Right hindlimb (tissue), 1 donor: ENCODE data around the gene COL18A1.

Experiments
- DNase-seq: peaks from one replicate; pipeline ENCODE4 v3.0.0-alpha.2; 2018

Gene COL18A1

DNA sequence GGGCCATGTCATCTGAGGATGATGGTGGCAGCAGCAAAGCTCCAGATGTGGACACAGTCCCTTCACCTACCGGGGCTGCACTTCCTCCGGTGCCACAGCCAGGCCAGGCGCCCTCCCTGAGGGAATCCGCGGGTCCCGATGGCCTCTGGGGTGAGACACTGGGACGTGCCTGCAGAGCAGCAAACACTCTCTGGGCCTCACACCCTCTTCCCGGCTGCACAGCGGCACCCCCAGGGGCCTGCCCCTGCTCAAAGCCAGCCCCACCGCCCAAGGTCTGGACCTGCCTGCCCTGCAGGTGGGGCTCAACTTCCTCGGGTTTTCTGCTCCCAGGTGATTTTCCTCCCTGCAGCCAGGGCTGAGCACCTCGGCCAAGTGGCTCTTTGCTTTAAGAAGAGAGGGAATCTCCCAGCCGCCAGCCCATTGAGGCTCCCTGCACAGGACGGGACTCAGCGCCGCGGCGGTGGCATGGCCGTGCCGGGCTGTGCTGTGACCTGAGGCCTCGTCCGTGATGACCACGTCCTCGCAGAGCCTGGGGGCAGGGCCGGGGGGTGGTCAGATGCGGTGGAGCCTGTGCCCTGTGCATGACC is 21.3 kb upstream of the COL18A1 start:
- DNase-seq: peak; percentile 12

DNA sequence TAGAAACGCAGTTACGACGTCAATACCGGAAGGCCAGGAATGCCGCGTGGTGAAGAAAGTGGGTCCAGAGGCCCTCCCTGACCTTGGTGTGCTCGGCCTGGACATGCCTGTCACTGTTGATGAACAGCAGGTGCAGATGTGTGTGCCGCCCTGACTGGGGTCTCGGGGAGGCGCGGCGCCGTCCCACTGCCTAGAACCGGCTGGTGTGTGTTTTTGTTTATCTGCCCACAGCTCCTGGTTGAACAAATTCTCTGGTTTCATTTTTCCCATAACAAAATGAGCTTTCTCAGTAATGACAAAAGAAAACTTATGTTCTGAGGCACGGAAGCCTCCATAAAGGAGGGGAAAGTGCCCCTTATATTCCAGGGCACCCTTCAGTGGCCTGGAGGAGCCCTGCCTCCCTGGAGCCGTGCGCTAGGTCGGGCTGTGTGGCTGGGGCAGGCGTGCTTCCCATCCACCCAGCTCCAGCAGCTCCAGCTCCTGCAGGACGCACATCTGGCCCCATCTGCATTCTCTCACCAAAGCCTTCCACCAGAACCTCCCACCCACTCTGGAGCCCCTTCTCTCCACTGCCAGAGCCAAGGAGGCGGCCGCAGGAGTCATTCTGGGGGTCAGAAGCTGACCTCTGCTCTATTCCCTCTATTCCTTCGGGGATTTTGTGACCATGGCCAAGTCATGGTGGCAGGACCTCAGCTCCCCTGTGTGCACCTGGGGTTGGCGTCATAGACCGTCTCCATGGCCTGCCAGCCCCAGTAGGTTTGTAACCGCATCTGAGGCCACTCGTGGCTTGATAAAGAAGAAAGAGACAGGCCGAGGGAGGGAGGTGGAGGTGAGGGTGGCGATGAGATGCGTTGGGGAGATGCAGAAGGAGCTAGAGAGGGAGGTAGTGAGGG is 20.1 kb upstream of the COL18A1 start:
- DNase-seq: peak; percentile 30

DNA sequence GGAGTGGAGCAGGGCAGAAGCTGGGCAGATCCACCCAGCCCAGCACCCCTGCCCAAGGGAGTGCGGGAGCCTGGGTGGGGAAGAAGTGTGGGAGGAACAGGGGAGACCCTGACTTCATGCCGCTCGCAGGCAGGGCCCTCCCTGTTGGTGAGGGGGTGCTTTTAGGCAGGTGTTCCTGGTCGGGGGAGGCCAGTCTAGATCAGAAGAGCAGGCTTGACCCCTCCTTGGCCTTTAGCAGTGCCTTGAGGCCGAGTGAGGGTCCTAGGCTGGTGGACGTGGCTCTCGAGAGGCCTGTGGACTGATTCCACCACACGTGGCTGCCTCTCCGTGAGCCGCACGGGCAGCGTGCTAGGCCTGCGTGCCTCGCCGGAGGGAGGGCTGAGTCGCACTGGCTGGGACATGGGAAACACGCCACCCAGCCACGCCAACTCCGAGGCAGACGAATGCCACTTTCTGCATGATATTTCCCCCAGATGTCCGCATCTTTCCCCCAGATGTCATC is 19.4 kb upstream of the COL18A1 start:
- DNase-seq: peak; percentile 14

DNA sequence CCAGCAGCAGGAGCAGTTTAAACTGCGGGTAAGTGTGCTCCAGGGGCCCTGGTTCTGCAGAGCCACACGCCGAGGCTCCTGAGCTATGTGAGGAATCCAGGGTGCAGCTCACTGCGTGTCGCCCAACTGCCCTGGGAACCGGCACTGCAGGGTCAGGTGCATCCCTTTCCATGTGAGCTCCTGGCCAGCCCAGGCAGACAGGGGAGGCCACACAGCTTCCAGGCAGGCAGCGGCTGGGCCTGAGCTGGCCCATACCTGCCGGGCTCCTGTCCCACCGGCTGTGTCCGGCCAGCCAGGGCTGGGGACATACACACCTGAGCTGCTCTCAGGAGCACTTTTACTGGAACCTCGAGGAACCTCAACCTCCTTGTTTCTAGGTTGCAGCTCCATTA is 18.6 kb upstream of the COL18A1 start:
- no peak for DNase-seq

DNA sequence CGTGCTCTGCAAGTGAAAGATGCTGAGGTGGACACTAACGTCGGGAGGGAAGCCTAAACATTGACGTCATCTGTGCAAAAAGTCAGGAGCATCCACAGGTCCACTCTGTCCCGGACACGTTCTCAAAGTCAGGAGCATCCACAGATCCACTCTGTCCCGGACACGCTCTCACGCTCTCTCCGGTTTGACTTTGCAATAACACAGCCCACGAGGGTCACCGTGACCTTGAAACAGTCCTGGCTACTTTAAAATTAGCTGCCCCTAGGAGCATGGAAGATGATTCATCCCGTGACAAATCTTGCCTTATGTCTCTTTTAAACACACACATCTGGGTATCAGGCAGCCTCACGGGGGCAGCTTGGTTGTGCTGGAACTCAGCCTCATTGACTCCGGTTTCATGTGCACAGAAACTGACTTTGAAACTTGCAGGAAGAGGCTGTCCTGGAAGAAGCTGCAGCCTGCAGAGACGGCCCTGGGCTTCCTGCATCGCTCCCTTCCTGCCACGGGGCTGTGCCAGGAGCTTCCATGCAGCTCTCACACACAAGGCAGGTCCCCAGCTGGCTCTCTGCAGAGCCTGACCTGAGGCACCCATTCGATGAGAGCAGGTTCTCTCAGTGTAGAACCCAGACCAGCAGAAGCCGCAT is 18.1 kb upstream of the COL18A1 start:
- DNase-seq: peak; percentile 81

DNA sequence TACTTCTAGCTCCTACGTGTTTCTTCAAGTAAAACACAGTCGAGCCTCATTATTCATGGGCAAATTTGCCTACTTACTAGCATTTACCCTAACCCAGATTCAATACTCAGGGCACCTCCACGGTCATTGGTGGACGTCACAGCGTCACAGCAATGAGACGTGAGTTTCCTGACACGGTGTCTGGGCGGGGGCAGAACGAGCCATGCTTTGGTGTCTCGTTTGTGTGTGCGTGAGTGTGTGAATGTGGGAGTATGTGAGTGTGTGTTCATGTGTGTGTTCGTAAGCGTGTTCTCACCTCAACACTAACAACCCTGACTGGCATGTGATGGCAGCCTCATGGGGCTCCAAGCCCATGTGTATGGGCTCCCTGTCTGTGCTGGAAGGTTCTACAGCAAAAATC is 17.5 kb upstream of the COL18A1 start:
- DNase-seq: no peak

DNA sequence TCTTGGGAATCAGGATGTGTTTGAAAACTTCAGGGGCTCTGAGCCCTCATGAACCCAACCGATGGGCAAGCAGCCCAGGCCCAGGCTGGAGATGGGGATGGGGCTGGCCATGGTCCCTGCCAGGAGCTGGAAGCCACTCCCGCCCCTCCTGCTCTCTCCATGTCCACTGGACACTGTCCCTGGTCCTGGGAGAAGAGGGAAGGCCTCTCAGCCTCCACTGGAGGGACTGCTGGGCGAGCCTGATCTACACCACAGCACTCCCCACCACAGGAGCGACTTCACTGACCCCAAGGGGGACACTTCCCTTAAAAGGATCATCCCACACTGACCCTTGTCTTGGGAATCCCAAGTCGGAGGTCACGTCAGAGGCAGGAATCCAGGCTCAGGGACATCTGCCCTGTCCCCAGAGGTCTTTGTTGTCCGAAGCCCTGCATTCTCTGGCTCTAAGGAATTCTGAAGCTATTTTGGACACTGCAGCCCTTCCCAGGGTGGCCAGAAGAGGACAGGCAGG is 16.9 kb upstream of the COL18A1 start:
- DNase-seq: peak; percentile 35

DNA sequence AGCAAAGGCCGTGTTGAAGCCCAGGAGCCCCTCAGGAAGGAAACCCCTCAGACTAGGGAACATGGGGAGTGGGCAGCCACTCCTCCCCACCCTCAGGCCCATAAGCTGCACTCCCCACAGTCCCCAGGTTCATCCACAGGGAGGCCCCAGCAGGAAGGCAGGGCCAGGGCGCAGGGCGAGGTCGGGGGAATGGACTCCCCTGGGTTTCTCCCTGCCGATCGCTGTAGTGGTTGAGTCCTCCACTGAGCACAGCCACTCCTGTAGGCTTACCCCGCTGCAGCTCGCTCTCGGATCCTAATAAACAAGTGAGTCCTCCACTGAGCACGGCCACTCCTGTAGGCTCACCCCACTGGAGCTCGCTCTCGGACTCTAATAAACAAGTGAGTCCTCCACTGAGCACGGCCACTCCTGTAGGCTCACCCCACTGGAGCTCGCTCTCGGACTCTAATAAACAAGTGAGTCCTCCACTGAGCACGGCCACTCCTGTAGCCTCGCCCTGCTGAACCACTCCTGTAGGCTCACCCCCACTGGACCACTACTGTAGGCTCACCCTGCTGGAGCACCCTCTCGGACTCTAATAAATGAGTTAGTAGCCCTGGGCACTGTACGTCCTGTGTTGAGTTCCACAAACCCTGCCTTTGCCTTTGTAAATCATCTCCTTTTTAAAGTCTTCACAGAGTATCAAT is 16.2 kb upstream of the COL18A1 start:
- no peak for DNase-seq

DNA sequence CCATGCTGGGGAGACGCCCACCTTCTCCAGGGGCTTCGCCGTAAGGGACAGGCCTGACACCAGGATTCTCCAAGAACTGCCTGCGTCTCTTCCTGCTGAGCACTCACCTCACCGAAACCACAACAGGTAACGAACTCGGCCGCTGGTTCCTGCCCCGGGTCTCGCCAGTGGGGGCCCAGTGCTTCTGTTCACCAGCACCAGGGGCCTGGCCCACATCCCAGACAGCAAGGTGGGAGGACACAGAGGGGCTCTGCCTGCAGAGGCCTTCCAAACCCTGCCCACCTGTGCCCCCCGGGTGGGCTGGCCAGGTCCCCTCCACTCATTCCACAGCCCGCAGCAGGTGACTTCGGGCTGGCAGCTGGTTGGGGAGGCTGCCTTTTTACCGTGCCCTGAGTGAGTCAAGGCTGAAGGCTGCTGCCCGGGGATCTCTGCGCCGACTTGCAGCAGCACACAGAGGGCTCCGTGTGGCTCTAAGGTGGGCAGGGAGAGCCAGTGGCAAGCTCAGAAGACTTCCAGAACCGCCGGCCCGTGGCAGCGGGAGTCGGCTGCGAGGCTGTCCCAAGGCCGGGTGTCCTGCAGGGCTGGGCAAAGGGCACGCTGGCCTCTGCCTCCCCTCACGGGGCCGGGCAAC is 14.7 kb upstream of the COL18A1 start:
- peak; percentile 23 for DNase-seq

DNA sequence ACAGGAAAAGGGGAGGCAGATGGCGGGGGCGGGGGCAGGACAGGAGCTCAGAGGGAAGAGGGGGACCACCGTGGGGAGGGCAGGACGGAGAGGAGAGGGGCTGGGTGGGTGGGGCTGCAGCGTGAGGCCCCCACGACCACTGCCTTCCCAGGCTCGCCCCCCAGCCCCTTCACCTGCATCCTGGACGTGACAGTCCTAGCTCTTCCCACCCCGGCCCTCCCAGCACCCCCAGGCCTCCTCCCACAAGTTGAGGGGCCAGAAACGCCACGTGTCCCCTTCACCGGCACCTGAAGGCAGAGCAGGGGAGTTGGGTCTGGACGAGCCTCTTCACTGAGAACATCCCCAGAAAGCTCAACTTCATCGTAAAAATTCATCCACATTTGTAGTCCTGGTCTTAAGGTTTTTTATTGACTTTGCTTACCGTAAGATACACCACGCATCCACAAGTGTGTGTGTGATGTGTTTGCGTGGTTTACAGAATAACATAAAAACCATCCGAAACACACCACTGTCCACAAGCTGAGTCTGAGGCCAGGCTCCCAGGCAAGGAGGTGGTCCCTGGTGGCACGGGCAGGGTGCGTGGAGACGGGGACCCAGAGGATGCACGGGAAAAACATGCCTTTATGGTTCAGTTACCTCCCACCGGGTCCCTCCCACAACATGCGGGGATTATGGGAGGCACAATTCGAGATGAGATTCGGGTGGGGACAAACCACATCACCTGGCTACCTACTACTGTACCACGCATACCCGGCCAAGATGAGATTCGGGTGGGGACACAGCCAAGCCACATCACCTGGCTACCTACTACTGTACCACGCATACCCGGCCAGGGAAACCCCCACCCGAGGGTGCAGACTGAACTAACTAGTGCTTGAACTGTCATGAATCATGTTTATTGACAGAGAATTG is 13.9 kb upstream of the COL18A1 start:
- peak; percentile 14 for DNase-seq

DNA sequence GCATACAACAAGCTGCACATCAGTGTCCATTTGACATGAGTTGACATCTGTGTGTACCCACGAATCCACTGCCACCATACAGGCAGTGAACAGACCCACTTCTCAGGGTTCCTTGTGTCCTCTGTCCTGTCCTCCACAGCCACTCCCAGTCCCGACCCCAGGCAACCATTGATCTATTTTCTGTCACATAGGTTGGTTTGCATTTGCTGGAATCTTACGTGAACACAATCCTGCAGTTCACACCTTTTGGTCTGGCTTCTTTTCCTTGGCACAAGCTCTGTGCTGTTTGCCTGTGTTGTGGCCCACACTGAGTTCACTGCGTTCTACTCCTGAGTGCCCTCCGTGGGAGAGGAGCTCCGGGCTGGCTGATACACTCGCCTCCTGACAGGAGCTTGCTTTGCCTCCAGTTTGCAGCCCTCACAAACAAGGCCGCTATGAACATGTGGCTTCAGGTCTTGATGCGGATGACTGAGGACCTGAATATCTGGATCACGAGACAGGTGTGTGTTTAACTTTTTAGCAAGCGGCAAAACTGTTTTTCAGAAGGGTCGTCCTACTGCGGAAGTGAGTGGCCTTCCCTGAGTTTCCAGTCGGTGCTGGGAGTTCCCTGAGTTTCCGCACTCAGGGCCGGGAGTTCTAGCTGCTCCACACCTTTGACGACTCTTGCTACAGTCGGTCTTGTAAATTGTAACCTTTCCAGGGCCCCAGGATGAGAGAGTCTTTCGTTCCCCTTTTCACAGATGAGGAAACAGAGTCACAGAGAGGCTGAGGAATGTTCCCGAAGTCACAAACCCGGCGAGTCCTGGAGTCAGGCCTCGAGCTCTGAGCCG is 13.0 kb upstream of the COL18A1 start:
- DNase-seq: peak; percentile 10

DNA sequence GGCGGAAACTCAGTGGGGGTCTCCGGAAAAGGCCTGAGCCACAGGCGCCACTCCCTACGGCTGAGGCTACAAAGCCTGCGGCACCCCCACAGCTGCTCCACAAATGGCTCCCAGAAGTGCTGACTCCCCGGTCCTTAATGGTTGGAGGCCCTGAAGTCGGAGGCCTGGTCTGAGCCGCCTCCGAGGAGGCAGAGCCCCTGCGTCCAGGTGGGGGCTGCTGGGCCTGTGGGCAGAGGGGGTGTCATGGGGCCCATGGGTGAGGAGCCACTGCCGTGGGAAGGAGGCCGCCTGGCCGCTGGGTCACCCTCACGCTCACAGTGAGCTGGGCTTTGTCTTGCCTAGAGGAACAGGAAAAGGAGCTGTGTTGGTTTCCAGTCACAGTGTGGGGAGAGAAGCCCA is 12.4 kb upstream of the COL18A1 start:
- no peak for DNase-seq

DNA sequence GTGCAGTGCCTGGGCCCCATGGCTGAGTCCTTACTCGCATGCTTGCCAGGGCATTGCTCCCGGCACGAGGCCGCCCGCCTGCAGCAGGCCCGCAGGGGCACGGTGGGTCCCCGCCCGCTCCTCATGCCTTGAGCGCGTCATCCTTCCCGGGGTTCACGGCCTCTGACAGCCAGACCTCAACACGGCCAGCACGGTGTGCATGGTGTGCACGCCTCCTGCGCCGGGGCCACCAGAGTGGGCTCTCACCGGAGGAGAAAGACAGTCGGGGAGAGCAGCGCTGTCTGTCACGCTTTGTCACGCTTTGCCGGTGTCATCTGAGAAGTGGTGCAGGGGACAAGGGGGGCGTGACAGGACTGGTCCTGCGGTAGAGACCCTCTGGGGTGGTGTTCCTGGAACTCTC is 11.9 kb upstream of the COL18A1 start:
- peak; percentile 15 for DNase-seq

DNA sequence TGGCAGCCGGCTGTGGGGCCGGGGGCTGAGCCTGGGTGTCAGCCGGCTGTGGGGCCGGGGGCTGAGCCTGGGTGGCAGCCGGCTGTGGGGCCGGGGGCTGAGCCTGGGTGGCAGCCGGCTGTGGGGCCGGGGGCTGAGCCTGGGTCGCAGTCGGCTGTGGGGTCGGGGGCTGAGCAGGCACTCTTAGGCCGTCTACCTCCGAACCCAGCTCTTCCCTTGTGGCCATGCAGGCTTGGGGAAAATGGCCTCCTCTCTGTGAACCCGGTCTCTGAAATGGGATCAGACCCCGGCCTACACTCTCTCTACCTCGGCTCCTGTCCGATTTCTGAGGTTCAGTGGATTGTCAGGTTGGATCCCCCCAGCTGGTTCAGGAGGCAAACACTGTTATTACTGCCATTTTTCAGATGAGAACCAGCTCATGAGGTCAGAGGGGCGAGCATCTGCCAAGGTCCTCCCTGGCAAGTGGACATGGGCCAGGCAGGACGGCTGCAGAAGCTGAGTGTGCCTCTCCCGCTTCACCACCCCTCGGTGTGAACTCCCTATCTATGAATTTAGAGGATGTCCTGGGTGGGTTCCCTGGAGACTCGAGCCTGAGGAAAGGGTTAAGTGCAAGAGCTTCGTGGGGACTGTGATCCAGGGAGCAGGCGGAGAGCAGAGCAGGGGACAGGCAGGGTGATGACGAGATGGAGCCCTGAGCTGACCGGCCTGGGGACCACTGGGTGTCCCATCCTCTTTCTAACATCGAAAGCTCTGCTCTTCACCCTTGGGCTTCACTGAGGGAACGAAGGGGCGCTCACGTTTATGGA is 10.9 kb upstream of the COL18A1 start:
- peak; percentile 14 for DNase-seq

DNA sequence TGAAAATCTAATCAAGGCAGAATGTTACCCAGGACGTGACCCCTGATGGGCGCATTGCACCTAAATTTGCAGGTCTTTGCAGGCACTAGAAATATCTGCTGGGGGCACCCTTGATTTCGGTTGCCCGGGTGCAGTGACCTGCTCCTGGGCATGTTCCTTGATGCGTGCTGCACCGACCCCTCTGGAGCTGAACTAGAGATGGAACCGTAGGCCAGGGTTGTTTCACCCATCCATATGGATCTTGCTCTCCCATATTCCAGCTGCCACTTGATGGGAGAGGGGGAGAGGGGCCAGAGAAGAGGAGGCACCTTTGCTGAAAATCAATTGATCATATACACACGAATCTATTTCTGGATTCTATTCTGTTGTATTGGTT is 8.4 kb upstream of the COL18A1 start:
- no peak for DNase-seq

DNA sequence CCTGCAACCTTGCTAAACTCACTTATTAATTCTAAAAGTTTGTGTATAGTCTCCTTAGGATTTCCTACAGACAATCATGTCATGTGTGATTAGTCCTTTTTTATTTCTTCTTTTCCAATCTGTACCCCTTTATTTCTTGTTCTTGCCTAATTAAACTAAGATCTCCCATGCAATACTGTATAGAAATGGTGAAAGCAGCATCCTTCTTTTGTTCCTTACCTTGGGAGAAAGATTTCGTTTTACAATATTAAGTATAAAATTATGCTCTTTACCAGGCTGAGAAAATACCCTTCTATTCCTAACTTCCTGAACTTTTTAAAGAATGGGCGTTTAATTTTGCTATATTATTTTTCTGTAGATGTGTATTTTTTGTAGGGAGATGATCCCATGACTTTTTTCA is 7.6 kb upstream of the COL18A1 start:
- DNase-seq: no peak

DNA sequence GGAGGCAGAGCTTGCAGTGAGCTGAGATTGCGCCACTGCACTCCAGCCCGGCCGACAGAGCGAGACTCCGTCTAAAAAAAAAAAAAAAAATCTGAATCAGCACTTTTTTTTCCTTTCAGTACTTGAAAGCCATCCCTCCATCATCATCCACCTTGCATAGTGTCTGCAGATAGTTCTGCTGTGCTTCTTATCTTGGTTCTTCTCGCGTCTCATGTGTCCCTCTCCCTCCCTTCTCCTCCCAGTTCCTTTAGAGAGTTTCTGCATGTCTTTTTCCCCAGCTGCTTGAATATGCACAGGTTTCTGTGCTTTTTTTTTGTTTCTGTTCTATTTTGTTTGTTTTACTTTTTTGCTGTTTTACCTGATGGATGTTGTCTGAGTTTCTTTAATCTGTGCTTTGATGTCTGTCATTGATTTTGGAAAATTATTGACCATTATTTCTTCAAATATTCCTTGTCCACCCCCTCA is 3.9 kb upstream of the COL18A1 start:
- DNase-seq: no peak

DNA sequence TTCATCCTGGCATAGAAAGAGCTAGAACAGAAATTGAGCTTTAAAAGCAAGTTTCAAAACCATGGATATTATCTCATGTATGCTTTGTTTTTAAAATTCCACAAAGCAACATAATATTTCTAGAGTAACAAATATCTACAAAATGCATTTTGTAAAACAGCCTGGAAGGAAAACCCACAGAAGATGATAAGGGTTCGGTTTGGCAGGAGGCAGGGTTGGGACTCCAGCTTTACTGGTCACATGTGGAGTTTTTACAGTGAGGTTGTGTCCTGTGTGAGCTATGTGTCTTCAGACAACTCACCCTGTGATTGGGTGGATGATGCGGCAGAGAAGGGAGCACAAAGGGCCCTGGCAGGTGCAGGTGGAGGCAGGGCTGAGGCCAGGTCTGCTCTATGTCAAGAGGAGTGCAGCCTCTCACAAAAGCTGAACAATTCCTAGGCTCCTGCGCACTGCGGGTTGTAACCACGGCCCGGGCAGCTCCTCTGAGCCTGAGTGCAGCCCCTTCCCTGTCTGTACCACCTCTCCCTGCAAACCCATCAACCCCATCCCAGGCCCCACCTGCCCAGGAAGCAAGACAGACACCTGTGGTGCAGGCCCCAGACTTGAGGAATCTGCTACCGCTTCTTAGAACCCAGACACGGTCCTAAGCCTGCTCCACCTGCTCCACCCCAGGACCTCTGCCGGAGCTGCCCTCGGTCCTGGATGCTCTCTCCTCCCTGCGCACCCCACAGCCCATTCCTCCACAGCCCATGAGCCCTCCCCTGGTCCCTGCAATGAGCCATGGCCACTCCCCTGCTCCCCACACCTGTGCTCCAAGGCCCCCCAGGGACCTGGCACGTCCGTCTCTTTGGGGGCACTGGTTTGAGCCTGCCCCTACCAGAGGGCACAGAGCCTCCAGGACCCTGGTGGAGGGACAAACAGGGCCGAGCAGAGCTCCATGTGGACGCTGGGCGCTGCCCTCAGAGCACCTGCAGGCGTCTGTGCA is 2.8 kb upstream of the COL18A1 start:
- DNase-seq: no peak
